ENCODE results near the gene GALNT3. TPM values are rescaled to one million over a fixed set of nuclear protein-coding genes. Genes with fewer than 3 reads are reported as not detected.

The GALNT3 gene
- total RNA-seq, 1 donor from 2014 or later: 27.8 TPM

DNA sequence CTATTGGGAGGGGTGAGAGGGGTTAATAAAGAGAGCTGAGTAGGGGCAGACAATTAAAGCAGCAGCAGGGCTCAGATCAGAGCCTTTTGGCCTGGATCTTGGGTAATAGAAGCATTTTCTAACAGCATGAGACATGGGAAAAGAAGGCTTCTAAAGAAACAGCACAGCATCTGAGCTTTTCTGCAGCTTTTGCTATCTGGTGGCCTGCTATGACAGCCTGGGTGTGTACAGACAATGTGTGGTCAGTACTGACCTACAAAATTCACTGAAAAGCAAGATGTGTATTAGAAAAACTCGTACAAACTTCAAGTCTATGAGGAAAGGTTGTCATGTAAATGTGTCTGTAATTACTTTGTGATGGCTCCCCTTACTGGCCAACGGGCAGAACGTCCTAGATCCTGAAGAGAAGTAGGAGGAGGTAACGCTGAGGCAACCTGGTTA is 95.6 kb downstream of the GALNT3 start:
- no peak overlapping the region for H3K27ac ChIP-seq
- intact Hi-C loops (cut with DNase I): loop anchor here (10.0 kb wide), 1 partner anchor 294 kb away; no protein-coding TSS in a partner anchor
- DNase-seq (no peak), ATAC-seq (peak; percentile 37 to 62)
- H3K9me3 ChIP-seq: no peaks in the 10 kb centered on the region
- TF ChIP-seq, protein P1, sequence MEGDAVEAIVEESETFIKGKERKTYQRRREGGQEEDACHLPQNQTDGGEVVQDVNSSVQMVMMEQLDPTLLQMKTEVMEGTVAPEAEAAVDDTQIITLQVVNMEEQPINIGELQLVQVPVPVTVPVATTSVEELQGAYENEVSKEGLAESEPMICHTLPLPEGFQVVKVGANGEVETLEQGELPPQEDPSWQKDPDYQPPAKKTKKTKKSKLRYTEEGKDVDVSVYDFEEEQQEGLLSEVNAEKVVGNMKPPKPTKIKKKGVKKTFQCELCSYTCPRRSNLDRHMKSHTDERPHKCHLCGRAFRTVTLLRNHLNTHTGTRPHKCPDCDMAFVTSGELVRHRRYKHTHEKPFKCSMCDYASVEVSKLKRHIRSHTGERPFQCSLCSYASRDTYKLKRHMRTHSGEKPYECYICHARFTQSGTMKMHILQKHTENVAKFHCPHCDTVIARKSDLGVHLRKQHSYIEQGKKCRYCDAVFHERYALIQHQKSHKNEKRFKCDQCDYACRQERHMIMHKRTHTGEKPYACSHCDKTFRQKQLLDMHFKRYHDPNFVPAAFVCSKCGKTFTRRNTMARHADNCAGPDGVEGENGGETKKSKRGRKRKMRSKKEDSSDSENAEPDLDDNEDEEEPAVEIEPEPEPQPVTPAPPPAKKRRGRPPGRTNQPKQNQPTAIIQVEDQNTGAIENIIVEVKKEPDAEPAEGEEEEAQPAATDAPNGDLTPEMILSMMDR (IDR thresholded peaks at IDR 0.05): peak; percentile 49
- H3K36me3 ChIP-seq: no peaks in the 10 kb centered on the region
- no peak overlapping the region for H3K4me3 ChIP-seq
- H3K27me3 ChIP-seq (ENCODE audit: low read depth): no peaks in the 10 kb centered on the region
- H3K4me1 ChIP-seq: no peaks in the 10 kb centered on the region

DNA sequence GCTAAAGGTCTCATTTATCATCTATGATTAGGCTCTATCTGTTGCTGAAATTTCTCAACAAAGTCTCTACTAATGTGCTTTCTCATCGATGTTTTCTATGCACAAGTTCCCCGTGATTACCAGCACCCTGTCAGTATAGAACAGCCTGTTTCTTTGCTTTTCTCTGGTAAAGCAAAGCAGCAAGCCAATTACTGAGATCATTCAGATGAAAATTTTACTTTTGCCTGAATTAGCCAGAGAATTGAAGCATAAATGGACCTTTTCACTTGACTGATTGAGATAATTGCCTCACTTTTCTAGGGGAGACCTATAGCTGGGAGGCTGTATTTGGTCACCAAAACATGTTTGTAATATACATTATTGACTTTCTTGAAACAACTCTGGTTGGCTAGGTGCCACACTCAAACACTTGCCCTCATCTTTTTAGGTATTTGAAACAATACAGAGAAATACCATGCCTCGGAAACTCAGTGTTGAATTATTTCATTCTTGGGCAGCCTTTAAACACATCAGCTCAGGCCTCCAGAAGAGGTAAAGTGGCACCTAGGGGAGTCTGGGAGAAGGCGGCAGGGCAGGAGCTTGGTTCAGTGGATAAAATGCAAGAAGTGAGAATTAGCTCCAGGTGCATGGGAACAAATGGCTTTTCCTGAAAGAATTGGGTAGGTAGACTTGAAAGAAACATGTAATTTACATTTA is 96.2 kb downstream of the GALNT3 start:
- ATAC-seq (no peak), DNase-seq (no peak)
- Histone ChIP-seq H3K9me3 (no peaks in the 10 kb centered on the region), H3K4me3 (no peak overlapping the region), H3K27ac (no peak overlapping the region), H3K27me3 (ENCODE audit: low read depth) (no peaks in the 10 kb centered on the region), H3K36me3 (no peaks in the 10 kb centered on the region), H3K4me1 (no peaks in the 10 kb centered on the region)
- intact Hi-C loops (cut with DNase I): loop anchor here (10.0 kb wide), 1 partner anchor 293 kb away; no protein-coding TSS in a partner anchor
- TF ChIP-seq, protein P1 (IDR thresholded peaks at IDR 0.05): no peak

Other genes with a start within 250 kb of the GALNT3 start
- gene TTC21B, start 159.5 kb upstream of the GALNT3 start, total RNA-seq: 25.8 TPM

Data from lower lobe of right lung (tissue), 2 donors.